Effector memory CD4-positive, alpha-beta T cell (primary cell): ENCODE data around the gene MAP4K1.
A peak's percentile ranks its signal among the peaks of the same experiment; 100 is the strongest.

Experiments used
- DNase-seq, 3 donors: peaks; one replicate each; pipeline ENCODE4 v3.0.0-alpha.2; 2020
- H3K27ac ChIP-seq: 2 replicates; pipeline ENCODE4 v1.7.0; 2013; ENCODE audit warnings: mild to moderate bottlenecking, low read length, moderate library complexity; ENCODE audit not compliant: insufficient read depth, poor library complexity, severe bottlenecking
- H3K27me3 ChIP-seq: replicated peaks from 2 replicates; pipeline ENCODE4 v1.7.0; 2013; ENCODE audit warnings: mild to moderate bottlenecking, low read length; ENCODE audit not compliant: insufficient read depth, control insufficient read depth, poor library complexity, severe bottlenecking
- H3K36me3 ChIP-seq: 2 replicates; pipeline ENCODE4 v1.7.0; 2013; ENCODE audit warnings: mild to moderate bottlenecking, low read length, moderate library complexity; ENCODE audit not compliant: control insufficient read depth, insufficient read depth
- H3K4me1 ChIP-seq: 2 replicates; pipeline ENCODE4 v1.7.0; 2013; ENCODE audit warnings: low read length, mild to moderate bottlenecking; ENCODE audit not compliant: control insufficient read depth, insufficient read depth, poor library complexity, severe bottlenecking
- H3K4me3 ChIP-seq: 2 replicates; pipeline ENCODE4 v1.7.0; 2013; ENCODE audit warnings: low read length, low read depth, mild to moderate bottlenecking; ENCODE audit not compliant: insufficient read depth, poor library complexity, severe bottlenecking
- H3K9me3 ChIP-seq: 2 replicates; pipeline ENCODE4 v1.7.0; 2013; ENCODE audit warnings: mild to moderate bottlenecking, low read length, moderate library complexity; ENCODE audit not compliant: control insufficient read depth

MAP4K1 gene

DNA sequence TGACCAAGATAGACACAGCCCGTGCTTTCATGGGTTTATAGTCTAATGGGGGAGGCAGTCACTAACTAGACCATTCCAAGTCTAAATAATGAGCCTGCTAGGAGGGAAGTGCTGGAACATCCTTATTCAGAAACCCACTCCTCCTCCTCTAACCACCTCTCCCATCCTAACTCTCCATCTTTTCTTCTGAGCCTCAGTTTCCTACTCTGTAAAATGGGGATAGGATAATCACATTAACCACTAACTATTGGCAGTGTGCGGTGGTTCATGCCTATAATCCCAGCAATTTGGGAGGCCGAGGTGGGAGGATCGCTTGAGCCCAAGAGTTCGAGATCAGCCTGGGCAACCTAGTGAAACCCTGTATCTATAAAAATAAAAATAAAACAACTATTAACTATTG lies 68.7 kb downstream of the MAP4K1 start:
- no peaks in the 10 kb centered on the region for H3K9me3 ChIP-seq

DNA sequence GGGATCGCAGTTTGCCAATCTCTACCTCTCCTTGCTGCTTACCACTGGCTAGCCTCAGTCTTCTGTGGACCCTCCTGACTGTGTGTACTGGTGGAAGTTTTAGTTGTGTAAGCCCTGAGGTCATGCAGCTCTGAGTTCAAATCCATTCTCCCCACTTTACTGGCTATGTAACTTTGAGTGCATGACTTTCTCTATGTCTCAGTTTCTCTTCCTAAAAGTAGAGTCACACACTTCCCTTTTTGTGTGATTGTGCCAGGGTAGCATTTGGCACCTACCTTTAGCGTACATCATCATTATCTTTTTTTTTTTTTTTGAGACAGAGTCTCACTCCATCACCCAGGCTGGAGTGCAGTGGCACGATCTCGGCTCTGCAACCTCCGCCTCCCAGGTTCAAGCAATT lies 70.3 kb downstream of the MAP4K1 start:
- Histone ChIP-seq H3K4me1 (peaks cover 10% of the 10 kb centered on the region), H3K4me3 (no peak overlapping the region), H3K27ac (no peak overlapping the region), H3K9me3 (no peaks in the 10 kb centered on the region), H3K36me3 (no peaks in the 10 kb centered on the region), H3K27me3 (no peaks in the 10 kb centered on the region)
- no peak for DNase-seq

More for the DNA sequence above, 68.7 kb downstream of the MAP4K1 start:
- Histone ChIP-seq H3K36me3 (no peaks in the 10 kb centered on the region), H3K4me3 (no peak overlapping the region), H3K4me1 (peaks cover 10% of the 10 kb centered on the region), H3K27me3 (no peaks in the 10 kb centered on the region), H3K27ac (no peak overlapping the region)
- no peak for DNase-seq

- Histone ChIP-seq H3K27ac (no peak overlapping the region), H3K36me3 (no peaks in the 10 kb centered on the region), H3K4me1 (peaks cover 10% of the 10 kb centered on the region), H3K4me3 (no peak overlapping the region), H3K27me3 (no peaks in the 10 kb centered on the region), H3K9me3 (no peaks in the 10 kb centered on the region)
- DNase-seq: no peak
These were observed 72.2 kb downstream of the MAP4K1 start for GRCh38 chr19:38545596-38545995.

DNA sequence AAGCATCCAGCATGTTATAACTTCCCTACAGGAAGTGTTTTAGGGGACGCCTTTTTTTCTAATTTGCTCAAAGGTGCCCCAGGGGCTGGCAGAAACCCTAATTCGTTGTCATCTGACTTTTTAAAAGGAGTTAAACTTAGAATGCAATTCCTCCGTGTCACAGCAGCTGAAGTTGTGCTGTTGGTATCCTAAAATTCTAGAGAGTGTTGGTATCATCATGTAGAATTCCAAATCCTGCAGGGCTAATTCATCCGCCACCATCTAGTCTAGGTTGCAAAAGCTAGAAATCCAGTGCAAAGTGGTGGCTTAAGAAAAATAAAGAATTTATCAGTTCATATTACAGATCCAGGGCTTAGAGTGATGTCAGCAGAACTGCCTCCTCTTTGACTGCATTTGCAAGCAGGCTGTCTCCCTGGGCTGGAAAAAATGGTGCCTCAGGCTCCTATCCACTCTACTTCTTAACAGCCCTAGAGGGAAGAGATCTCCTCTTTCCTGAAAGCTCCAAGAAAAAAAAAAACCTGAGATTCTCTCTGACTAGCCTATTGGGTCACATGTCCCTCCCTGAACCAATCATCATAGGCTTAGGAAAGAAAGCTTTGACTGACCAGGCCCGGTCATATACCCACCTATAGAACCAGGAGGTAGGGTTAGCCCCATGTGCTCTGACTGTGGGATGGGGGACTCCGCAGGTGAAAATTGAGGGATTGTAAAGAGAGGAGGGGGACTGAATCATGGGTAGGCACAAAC lies 73.0 kb downstream of the MAP4K1 start:
- Histone ChIP-seq H3K4me3 (no peak overlapping the region), H3K27ac (no peak overlapping the region)
- no peak for DNase-seq

DNA sequence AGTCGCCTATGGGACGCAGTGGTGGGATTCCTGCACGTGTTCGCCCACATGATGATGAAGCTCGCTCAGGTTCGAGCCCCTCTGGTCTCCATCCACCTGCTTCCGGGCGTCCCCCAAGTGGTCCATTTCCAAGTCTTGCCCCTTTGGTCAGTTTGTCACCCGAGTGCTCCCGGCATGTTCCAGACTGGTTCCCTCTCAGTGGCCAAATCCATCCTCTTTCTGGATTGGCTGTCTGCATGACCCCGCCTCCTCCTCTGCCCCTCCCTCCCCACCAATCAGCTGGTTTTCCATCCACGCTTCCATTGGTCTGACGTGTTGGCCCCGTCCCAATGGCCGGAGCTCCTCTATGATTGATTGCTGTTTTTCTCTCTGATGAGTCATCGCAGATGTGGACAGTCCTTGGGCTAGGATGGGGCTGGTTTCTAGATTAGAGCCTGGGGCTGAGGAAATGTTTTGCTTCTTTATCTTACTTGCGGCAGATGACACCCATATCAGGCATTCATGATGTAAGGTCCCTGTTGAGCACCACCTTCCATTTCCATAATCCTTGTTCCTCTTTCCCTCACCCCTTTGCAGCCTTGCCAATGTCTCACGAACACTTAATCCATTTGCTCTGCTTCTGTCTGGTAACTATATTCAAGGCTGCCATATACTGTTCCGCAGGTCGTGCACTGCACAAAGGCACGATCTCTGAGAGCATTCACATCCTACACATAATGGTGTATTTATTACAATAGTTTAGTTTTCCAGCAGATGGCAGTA lies 73.8 kb downstream of the MAP4K1 start:
- no peak overlapping the region for H3K27ac ChIP-seq
- H3K9me3 ChIP-seq: no peaks in the 10 kb centered on the region
- peaks cover 18% of the 10 kb centered on the region for H3K4me1 ChIP-seq
- H3K4me3 ChIP-seq: no peak overlapping the region
- H3K27me3 ChIP-seq: no peaks in the 10 kb centered on the region
- H3K36me3 ChIP-seq: no peaks in the 10 kb centered on the region
- DNase-seq: no peak

More for the DNA sequence above, 73.0 kb downstream of the MAP4K1 start:
- H3K9me3 ChIP-seq: no peaks in the 10 kb centered on the region
- no peaks in the 10 kb centered on the region for H3K27me3 ChIP-seq
- H3K36me3 ChIP-seq: no peaks in the 10 kb centered on the region
- H3K4me1 ChIP-seq: peaks cover 10% of the 10 kb centered on the region

DNA sequence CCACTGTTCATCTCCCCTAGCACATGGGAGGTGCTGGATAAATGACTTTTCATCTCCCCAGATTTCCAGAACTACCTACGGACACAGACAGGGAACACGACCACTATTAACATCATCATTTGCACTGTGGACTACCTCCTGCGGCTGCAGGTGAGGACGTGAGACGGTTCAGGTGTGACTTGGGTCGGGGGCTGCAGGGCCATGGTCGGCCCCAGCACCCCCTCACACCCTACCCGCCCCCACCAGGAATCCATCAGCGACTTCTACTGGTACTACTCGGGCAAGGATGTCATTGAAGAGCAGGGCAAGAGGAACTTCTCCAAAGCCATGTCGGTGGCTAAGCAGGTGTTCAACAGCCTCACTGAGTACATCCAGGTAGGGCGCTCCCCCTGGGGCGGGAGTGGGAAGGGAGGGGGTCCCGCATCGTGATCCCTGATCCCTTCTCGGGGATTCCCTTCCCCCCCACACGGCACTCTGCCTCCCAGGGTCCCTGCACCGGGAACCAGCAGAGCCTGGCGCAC lies 74.4 kb downstream of the MAP4K1 start:
- no peaks in the 10 kb centered on the region for H3K27me3 ChIP-seq
- DNase-seq: no peak
- H3K4me3 ChIP-seq: no peak overlapping the region
- no peaks in the 10 kb centered on the region for H3K9me3 ChIP-seq
- no peaks in the 10 kb centered on the region for H3K36me3 ChIP-seq
- H3K4me1 ChIP-seq: peaks cover 21% of the 10 kb centered on the region
- H3K27ac ChIP-seq: no peak overlapping the region

DNA sequence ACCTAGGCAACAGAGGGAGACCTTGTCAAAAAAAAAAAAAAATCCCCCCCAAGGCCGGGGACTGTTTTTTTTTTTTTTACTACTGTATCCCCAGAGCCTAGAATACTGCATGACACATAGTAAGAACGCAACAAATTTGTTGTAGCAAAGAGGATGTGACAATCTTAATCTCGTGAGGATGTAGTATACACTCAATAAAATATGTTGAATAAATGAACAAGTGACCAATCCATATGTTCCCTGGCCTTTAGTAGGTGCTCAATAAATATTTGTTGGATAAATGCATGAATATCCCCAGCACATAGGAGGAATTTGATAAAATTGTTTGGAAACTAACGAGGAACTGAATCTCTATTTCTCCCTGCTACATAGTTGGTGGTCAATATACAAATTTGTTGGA lies 75.7 kb downstream of the MAP4K1 start:
- no peak for DNase-seq
- no peaks in the 10 kb centered on the region for H3K27me3 ChIP-seq
- H3K9me3 ChIP-seq: no peaks in the 10 kb centered on the region
- no peak overlapping the region for H3K27ac ChIP-seq
- H3K36me3 ChIP-seq: no peaks in the 10 kb centered on the region
- peaks cover 34% of the 10 kb centered on the region for H3K4me1 ChIP-seq
- no peak overlapping the region for H3K4me3 ChIP-seq

- DNase-seq: no peak
- Histone ChIP-seq H3K27ac (peak overlapping the region; percentile 53), H3K27me3 (no peaks in the 10 kb centered on the region), H3K4me3 (no peak overlapping the region), H3K4me1 (peaks cover 36% of the 10 kb centered on the region), H3K9me3 (no peaks in the 10 kb centered on the region), H3K36me3 (no peaks in the 10 kb centered on the region)
These were observed 78.0 kb downstream of the MAP4K1 start for GRCh38 chr19:38539751-38540150.

- Histone ChIP-seq H3K9me3 (no peaks in the 10 kb centered on the region), H3K36me3 (no peaks in the 10 kb centered on the region), H3K27ac (peak overlapping the region; percentile 53), H3K4me1 (peaks cover 30% of the 10 kb centered on the region), H3K4me3 (no peak overlapping the region), H3K27me3 (no peaks in the 10 kb centered on the region)
- no peak for DNase-seq
These were observed 78.8 kb downstream of the MAP4K1 start for GRCh38 chr19:38538793-38539528.
